ENCODE results near the gene TRIM56. TPM values are rescaled to one million over a fixed set of nuclear protein-coding genes. Genes with fewer than 3 reads are reported as not detected.

The TRIM56 gene
- total RNA-seq, 2 experiments from 2014 or later: 29.9 to 31.8 TPM

GRCh38 chr7:101138213-101138870 lies 53.1 kb downstream of the TRIM56 start:
- Mint-ChIP-seq H3K27me3 (peaks cover 40% of the 10 kb centered on the region), H3K4me3 (peak overlapping the region; percentile 11), H3K27ac (no peak overlapping the region), H3K4me1 (ENCODE audit: low read depth) (peaks cover 6% of the 10 kb centered on the region), H3K36me3 (ENCODE audit: low read depth) (no peaks in the 10 kb centered on the region), H3K9me3 (no peaks in the 10 kb centered on the region)
- intact Hi-C loops (cut with DNase I, micrococcal nuclease): no loop called here
- no peaks in the 10 kb centered on the region for H3K36me3 ChIP-seq (ENCODE audit: insufficient read depth, low read length)
- H3K27ac ChIP-seq (ENCODE audit: low read depth in 1 of 2, low read length in 2 of 2): no peak overlapping the region
- peak; percentile 58 for TF ChIP-seq CTCF (IDR thresholded peaks at IDR 0.05)
- CTCF ChIA-PET: interaction anchor here (0.8 to 1.5 kb wide), 2 partner anchors 8 to 15 kb away, joined by 3 read pairs; no protein-coding TSS in a partner anchor
- peaks cover 0 to 14% of the 10 kb centered on the region in 2 experiments for H3K9me3 ChIP-seq (ENCODE audit: control insufficient read depth in 1 of 2, insufficient read depth in 1 of 2, low read length in 2 of 2)
- POLR2A ChIA-PET: no interaction called here
- H3K4me3 ChIP-seq (ENCODE audit: low read length): no peak overlapping the region
- peak; percentile 25 to 92 (median 76) for DNase-seq
- ATAC-seq (ENCODE audit: poor library complexity): peak; percentile 93
- H3K27me3 ChIP-seq (ENCODE audit: control insufficient read depth in 1 of 2, insufficient read depth in 2 of 2, low read length in 2 of 2): peaks cover 4 to 8% of the 10 kb centered on the region in 2 experiments
- H3K4me1 ChIP-seq (ENCODE audit: insufficient read depth, low read length): peaks cover 16% of the 10 kb centered on the region

- Mint-ChIP-seq H3K27ac (no peak overlapping the region), H3K4me3 (no peak overlapping the region), H3K27me3 (peaks cover 39% of the 10 kb centered on the region), H3K36me3 (ENCODE audit: low read depth) (no peaks in the 10 kb centered on the region), H3K4me1 (ENCODE audit: low read depth) (peaks cover 6% of the 10 kb centered on the region), H3K9me3 (no peaks in the 10 kb centered on the region)
- CTCF ChIA-PET: interaction anchor here (1.6 kb wide), 1 partner anchor 142 kb away, joined by 6 read pairs; no protein-coding TSS in a partner anchor
- Histone ChIP-seq H3K4me1 (ENCODE audit: insufficient read depth, low read length) (peaks cover 21% of the 10 kb centered on the region), H3K36me3 (ENCODE audit: insufficient read depth, low read length) (no peaks in the 10 kb centered on the region), H3K9me3 (ENCODE audit: control insufficient read depth in 1 of 2, insufficient read depth in 1 of 2, low read length in 2 of 2) (peaks cover 0 to 14% of the 10 kb centered on the region in 2 experiments), H3K4me3 (ENCODE audit: low read length) (no peak overlapping the region), H3K27me3 (ENCODE audit: control insufficient read depth in 1 of 2, insufficient read depth in 2 of 2, low read length in 2 of 2) (peaks cover 3 to 7% of the 10 kb centered on the region in 2 experiments), H3K27ac (ENCODE audit: low read depth in 1 of 2, low read length in 2 of 2) (no peak overlapping the region)
- TF ChIP-seq CTCF (IDR thresholded peaks at IDR 0.05): no peak
- DNase-seq (no peak), ATAC-seq (ENCODE audit: poor library complexity) (no peak)
- POLR2A ChIA-PET: no interaction called here
- intact Hi-C loops (cut with DNase I, micrococcal nuclease): loop anchor here in 1 of 2 experiments (5.0 kb wide), 1 partner anchor 53 kb away; the partner anchor contains the start of gene TRIM56
These were observed 55.0 kb downstream of the TRIM56 start for GRCh38 chr7:101140339-101140699.

- H3K27ac Mint-ChIP-seq: no peak overlapping the region
- peaks cover 0 to 14% of the 10 kb centered on the region in 2 experiments for H3K9me3 ChIP-seq (ENCODE audit: control insufficient read depth in 1 of 2, insufficient read depth in 1 of 2, low read length in 2 of 2)
- H3K4me1 Mint-ChIP-seq (ENCODE audit: low read depth): peaks cover 6% of the 10 kb centered on the region
- no peaks in the 10 kb centered on the region for H3K9me3 Mint-ChIP-seq
- H3K36me3 Mint-ChIP-seq (ENCODE audit: low read depth): no peaks in the 10 kb centered on the region
- H3K36me3 ChIP-seq (ENCODE audit: insufficient read depth, low read length): no peaks in the 10 kb centered on the region
- ATAC-seq (ENCODE audit: poor library complexity) (no peak), DNase-seq (no peak)
- intact Hi-C loops (cut with DNase I, micrococcal nuclease): loop anchor here in 1 of 2 experiments (5.0 kb wide), 1 partner anchor 54 kb away; the partner anchor contains the start of gene TRIM56
- no peak overlapping the region for H3K4me3 Mint-ChIP-seq
- H3K27ac ChIP-seq (ENCODE audit: low read depth in 1 of 2, low read length in 2 of 2): no peak overlapping the region
- no peak for TF ChIP-seq CTCF (IDR thresholded peaks at IDR 0.05)
- ChIA-PET POLR2A (interaction anchor here (0.7 kb wide), 1 partner anchor 11 kb away, joined by 4 read pairs; no protein-coding TSS in a partner anchor), CTCF (interaction anchor here (1.6 kb wide), 1 partner anchor 142 kb away, joined by 6 read pairs; no protein-coding TSS in a partner anchor)
- no peak overlapping the region for H3K4me3 ChIP-seq (ENCODE audit: low read length)
- H3K27me3 Mint-ChIP-seq: peaks cover 40% of the 10 kb centered on the region
- peaks cover 21% of the 10 kb centered on the region for H3K4me1 ChIP-seq (ENCODE audit: insufficient read depth, low read length)
- peaks cover 5 to 7% of the 10 kb centered on the region in 2 experiments for H3K27me3 ChIP-seq (ENCODE audit: control insufficient read depth in 1 of 2, insufficient read depth in 2 of 2, low read length in 2 of 2)
These were observed 55.6 kb downstream of the TRIM56 start for GRCh38 chr7:101140746-101141382.

Other genes starting within 250 kb of the TRIM56 start
- gene SLC12A9, start 232.8 kb upstream of the TRIM56 start, total RNA-seq: 10 to 100 TPM; 26.3 to 28.2 TPM
- gene TRIP6, start 218.1 kb upstream of the TRIM56 start, total RNA-seq: 1 to 10 TPM; 4.3 to 6.1 TPM
- 100 to 1,000 TPM; 355 to 382 TPM for gene SRRT, start 210.4 kb upstream of the TRIM56 start, total RNA-seq
- 1 to 10 TPM; 1.1 to 1.5 TPM for gene UFSP1, start 195.8 kb upstream of the TRIM56 start, total RNA-seq
- gene ACHE, start 189.6 kb upstream of the TRIM56 start, total RNA-seq: under 1 TPM; 0.14 to 0.22 TPM
- gene MUC3A, start 135.9 kb upstream of the TRIM56 start, total RNA-seq: not detected
- gene MUC12, start 115.9 kb upstream of the TRIM56 start, total RNA-seq: under 1 TPM; 0.39 to 0.60 TPM
- not detected for gene MUC17, start 65.4 kb upstream of the TRIM56 start, total RNA-seq
- gene SERPINE1, start 41.6 kb downstream of the TRIM56 start, total RNA-seq: under 1 TPM in 1 of 2 experiments, not detected in 1; 0.11 TPM
- gene AP1S1, start 69.0 kb downstream of the TRIM56 start, total RNA-seq: 1 to 10 TPM; 3.0 to 3.9 TPM
- gene VGF, start 80.1 kb downstream of the TRIM56 start, total RNA-seq: not detected
- gene NAT16, start 94.8 kb downstream of the TRIM56 start, total RNA-seq: not detected
- gene MOGAT3, start 115.6 kb downstream of the TRIM56 start, total RNA-seq: under 1 TPM in 1 of 2 experiments, not detected in 1; 0.11 TPM
- gene PLOD3, start 132.1 kb downstream of the TRIM56 start, total RNA-seq: 10 to 100 TPM; 13.8 to 15.9 TPM
- gene ZNHIT1, start 132.7 kb downstream of the TRIM56 start, total RNA-seq: 10 to 100 TPM; 28.4 to 30.6 TPM
- gene CLDN15, start 152.3 kb downstream of the TRIM56 start, total RNA-seq: 10 to 100 TPM; 12.6 to 15.2 TPM
- gene FIS1, start 159.6 kb downstream of the TRIM56 start, total RNA-seq: 10 to 100 TPM; 81.2 to 82.3 TPM
- 1 to 10 TPM; 2.7 to 3.3 TPM for gene IFT22, start 236.3 kb downstream of the TRIM56 start, total RNA-seq

Measured in CD4-positive, alpha-beta T cell (primary cell).